Measurements from ENCODE around the gene BMF.

DNA sequence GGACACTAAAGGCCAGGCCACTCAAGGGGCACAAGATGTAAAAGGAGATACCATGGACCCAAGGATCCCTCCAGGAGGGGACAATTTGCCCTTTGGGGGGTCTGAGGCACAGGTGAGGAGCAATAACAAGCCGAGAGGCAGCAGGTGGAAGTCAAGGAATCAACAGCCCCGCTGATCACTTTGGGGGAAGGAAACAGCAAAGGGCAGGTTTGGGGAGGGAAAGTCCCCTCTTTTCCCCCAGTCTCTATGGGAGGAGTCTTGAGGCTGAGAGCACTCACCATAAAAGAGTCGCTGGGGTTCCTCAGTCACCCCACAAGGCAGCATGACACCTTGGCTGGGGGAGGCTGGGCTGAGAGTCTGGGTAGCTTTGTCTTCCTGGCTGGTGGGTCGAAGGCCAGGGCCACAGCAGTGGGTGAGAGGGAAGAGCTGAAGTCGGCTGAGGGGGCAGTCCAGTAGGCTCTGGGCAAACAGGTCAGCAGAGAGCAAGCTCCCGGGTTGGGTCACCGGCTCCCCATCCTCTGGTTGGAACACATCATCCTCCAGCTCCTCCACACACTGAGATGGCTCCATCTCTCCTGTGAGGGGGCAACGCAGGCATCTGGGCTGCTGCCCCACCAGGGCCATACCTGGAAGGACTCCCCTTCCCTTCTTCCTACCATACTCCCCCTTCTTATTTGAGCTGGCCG is 3.0 kb downstream of the BMF start:
- no peak for TF ChIP-seq POLR2A (IDR thresholded peaks at IDR 0.05)
- TF ChIP-seq, protein P1, sequence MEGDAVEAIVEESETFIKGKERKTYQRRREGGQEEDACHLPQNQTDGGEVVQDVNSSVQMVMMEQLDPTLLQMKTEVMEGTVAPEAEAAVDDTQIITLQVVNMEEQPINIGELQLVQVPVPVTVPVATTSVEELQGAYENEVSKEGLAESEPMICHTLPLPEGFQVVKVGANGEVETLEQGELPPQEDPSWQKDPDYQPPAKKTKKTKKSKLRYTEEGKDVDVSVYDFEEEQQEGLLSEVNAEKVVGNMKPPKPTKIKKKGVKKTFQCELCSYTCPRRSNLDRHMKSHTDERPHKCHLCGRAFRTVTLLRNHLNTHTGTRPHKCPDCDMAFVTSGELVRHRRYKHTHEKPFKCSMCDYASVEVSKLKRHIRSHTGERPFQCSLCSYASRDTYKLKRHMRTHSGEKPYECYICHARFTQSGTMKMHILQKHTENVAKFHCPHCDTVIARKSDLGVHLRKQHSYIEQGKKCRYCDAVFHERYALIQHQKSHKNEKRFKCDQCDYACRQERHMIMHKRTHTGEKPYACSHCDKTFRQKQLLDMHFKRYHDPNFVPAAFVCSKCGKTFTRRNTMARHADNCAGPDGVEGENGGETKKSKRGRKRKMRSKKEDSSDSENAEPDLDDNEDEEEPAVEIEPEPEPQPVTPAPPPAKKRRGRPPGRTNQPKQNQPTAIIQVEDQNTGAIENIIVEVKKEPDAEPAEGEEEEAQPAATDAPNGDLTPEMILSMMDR (IDR thresholded peaks at IDR 0.05), result no peak

Data from body of pancreas (tissue), 4 donors.